ENCODE measurements around the gene MSRB3. TPM values are rescaled to one million over a fixed set of nuclear protein-coding genes. Genes with fewer than 3 reads are reported as not detected.

The MSRB3 gene
- total and polyA plus RNA-seq, 2 experiments from 2014 or later = 16.9 to 19.2 TPM

- Histone ChIP-seq H3K9me3 (ENCODE audit: low read depth) (no peaks in the 10 kb centered on the region), H3K4me1 (ENCODE audit: insufficient read depth) (peaks cover 5% of the 10 kb centered on the region), H3K4me2 (no peak overlapping the region), H3K27me3 (no peaks in the 10 kb centered on the region), H4K20me1 (ENCODE audit: insufficient read depth, poor library complexity, severe bottlenecking) (no peaks in the 10 kb centered on the region), H3K36me3 (replicated peaks; ENCODE audit: insufficient read depth, low read depth) (no peaks in the 10 kb centered on the region), H3K27ac (no peak overlapping the region), H3K9me2 (replicated peaks; ENCODE audit: insufficient read depth) (no peaks in the 10 kb centered on the region), H3K79me2 (no peaks in the 10 kb centered on the region), H3K4me3 (no peak overlapping the region), H2AFZ (no peak overlapping the region)
- TF ChIP-seq EZH2 (IDR thresholded peaks at IDR 0.05; ENCODE audit: borderline replicate concordance) (no peak), CTCF (IDR thresholded peaks at IDR 0.05; ENCODE audit: poor library complexity) (no peak), EZH2phosphoT487 (IDR thresholded peaks at IDR 0.05; ENCODE audit: low read depth, severe bottlenecking, unreplicated experiment) (no peak)
- DNase-seq (ENCODE audit: low spot score) = no peak
- WGBS (ENCODE audit: low lambda C conversion rate, missing lambda C conversion rate) = 69% methylated on average over 2 of the region's 2 CpGs
Observed at GRCh38 chr12:65384240-65384639, 105.8 kb downstream of the MSRB3 start.

- Histone ChIP-seq H3K27ac (no peak overlapping the region), H3K27me3 (no peaks in the 10 kb centered on the region), H3K4me2 (no peak overlapping the region), H3K79me2 (no peaks in the 10 kb centered on the region), H3K36me3 (replicated peaks; ENCODE audit: insufficient read depth, low read depth) (no peaks in the 10 kb centered on the region), H3K9me2 (replicated peaks; ENCODE audit: insufficient read depth) (no peaks in the 10 kb centered on the region), H2AFZ (no peak overlapping the region), H4K20me1 (ENCODE audit: insufficient read depth, poor library complexity, severe bottlenecking) (no peaks in the 10 kb centered on the region), H3K9me3 (ENCODE audit: low read depth) (no peaks in the 10 kb centered on the region), H3K4me3 (no peak overlapping the region), H3K4me1 (ENCODE audit: insufficient read depth) (peaks cover 5% of the 10 kb centered on the region)
- TF ChIP-seq EZH2 (IDR thresholded peaks at IDR 0.05; ENCODE audit: borderline replicate concordance) (no peak), CTCF (IDR thresholded peaks at IDR 0.05; ENCODE audit: poor library complexity) (no peak), EZH2phosphoT487 (IDR thresholded peaks at IDR 0.05; ENCODE audit: low read depth, severe bottlenecking, unreplicated experiment) (no peak)
- no peak for DNase-seq (ENCODE audit: low spot score)
Observed at GRCh38 chr12:65387396-65387795, 108.9 kb downstream of the MSRB3 start.

GRCh38 chr12:65389436-65389835, 111.0 kb downstream of the MSRB3 start:
- Histone ChIP-seq H3K79me2 (no peaks in the 10 kb centered on the region), H3K27me3 (no peaks in the 10 kb centered on the region), H2AFZ (no peak overlapping the region), H3K9me3 (ENCODE audit: low read depth) (no peaks in the 10 kb centered on the region), H3K4me1 (ENCODE audit: insufficient read depth) (peaks cover 5% of the 10 kb centered on the region), H3K36me3 (replicated peaks; ENCODE audit: insufficient read depth, low read depth) (no peaks in the 10 kb centered on the region), H3K27ac (no peak overlapping the region), H4K20me1 (ENCODE audit: insufficient read depth, poor library complexity, severe bottlenecking) (no peaks in the 10 kb centered on the region), H3K4me2 (no peak overlapping the region), H3K9me2 (replicated peaks; ENCODE audit: insufficient read depth) (no peaks in the 10 kb centered on the region), H3K4me3 (no peak overlapping the region)
- WGBS (ENCODE audit: low lambda C conversion rate, missing lambda C conversion rate) = 59% methylated on average over 4 of the region's 4 CpGs
- TF ChIP-seq EZH2phosphoT487 (IDR thresholded peaks at IDR 0.05; ENCODE audit: low read depth, severe bottlenecking, unreplicated experiment) (no peak), CTCF (IDR thresholded peaks at IDR 0.05; ENCODE audit: poor library complexity) (no peak), EZH2 (IDR thresholded peaks at IDR 0.05; ENCODE audit: borderline replicate concordance) (no peak)
- no peak for DNase-seq (ENCODE audit: low spot score)

DNA sequence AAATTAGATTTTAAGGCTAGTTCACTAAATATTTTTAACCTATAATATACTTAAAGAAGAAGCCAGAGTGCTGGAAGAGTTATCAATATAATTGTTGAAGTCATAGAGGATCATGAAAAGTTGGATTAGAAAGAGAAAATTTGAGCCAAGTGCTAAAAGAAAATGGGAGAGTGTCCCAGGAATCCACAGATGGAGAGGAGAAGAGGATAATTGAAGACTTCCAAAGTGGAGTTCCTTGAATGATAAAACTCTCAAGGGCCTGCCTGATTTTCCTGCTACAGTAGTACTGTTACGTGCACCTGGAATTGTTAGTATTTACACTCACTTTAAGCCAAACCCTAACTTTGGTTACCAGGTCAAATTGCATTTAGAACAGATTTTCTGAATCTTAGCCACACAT, 113.2 kb downstream of the MSRB3 start:
- no peak overlapping the region for H3K27ac ChIP-seq
- TF ChIP-seq EZH2phosphoT487 (IDR thresholded peaks at IDR 0.05; ENCODE audit: low read depth, severe bottlenecking, unreplicated experiment) = no peak
- TF ChIP-seq EZH2 (IDR thresholded peaks at IDR 0.05; ENCODE audit: borderline replicate concordance) = no peak
- no peak for TF ChIP-seq CTCF (IDR thresholded peaks at IDR 0.05; ENCODE audit: poor library complexity)
- no peaks in the 10 kb centered on the region for H3K27me3 ChIP-seq
- H3K4me3 ChIP-seq = no peak overlapping the region
- no peaks in the 10 kb centered on the region for H3K9me3 ChIP-seq (ENCODE audit: low read depth)
- no peak overlapping the region for H3K4me2 ChIP-seq
- H3K9me2 ChIP-seq (replicated peaks; ENCODE audit: insufficient read depth) = no peaks in the 10 kb centered on the region
- no peaks in the 10 kb centered on the region for H3K36me3 ChIP-seq (replicated peaks; ENCODE audit: insufficient read depth, low read depth)
- H3K79me2 ChIP-seq = no peaks in the 10 kb centered on the region
- H4K20me1 ChIP-seq (ENCODE audit: insufficient read depth, poor library complexity, severe bottlenecking) = no peaks in the 10 kb centered on the region
- DNase-seq (ENCODE audit: low spot score) = no peak
- H3K4me1 ChIP-seq (ENCODE audit: insufficient read depth) = no peaks in the 10 kb centered on the region
- H2AFZ ChIP-seq = no peak overlapping the region
- 100% methylated on average over 1 of the region's 1 CpG for WGBS (ENCODE audit: low lambda C conversion rate, missing lambda C conversion rate)

All from hepatocyte (in vitro differentiated cells).